Neutrophil (primary cell): Measurements from ENCODE around the gene RB1.
A peak's percentile ranks its signal among the peaks of the same experiment; 100 is the strongest.

Experiments
- H3K27ac ChIP-seq: fragments of 200-600 bp; sonication (generic); 2 replicates; pipeline ENCODE4 v1.5.1; 2016; ENCODE audit warnings: mild to moderate bottlenecking, moderate library complexity
- H3K27me3 ChIP-seq: fragments of 200-600 bp; sonication (generic); 2 replicates; pipeline ENCODE4 v1.6.0; 2016; ENCODE audit warnings: mild to moderate bottlenecking
- H3K36me3 ChIP-seq: fragments of 200-600 bp; sonication (generic); 2 replicates; pipeline ENCODE4 v1.5.1; 2017
- H3K4me1 ChIP-seq, 2 experiments: fragments of 200-600 bp in 1 of 2; sonication (generic) in 1 of 2; 1 replicate in 1 of 2; 2 replicates in 1 of 2; pipeline versions ENCODE4 v1.5.1 to v1.6.1; 2013 to 2016; ENCODE audit warnings: low read depth in 1 of 2, low read length in 1 of 2, mild to moderate bottlenecking in 1 of 2, moderate library complexity in 1 of 2; ENCODE audit not compliant: control insufficient read depth in 1 of 2, insufficient read depth in 1 of 2
- H3K4me3 ChIP-seq, 2 experiments: fragments of 200-600 bp in 1 of 2; sonication (generic) in 1 of 2; 1 replicate in 1 of 2; 2 replicates in 1 of 2; pipeline ENCODE4 v1.5.1; 2013 to 2016; ENCODE audit warnings: low read depth in 1 of 2, low read length in 1 of 2, mild to moderate bottlenecking in 1 of 2, moderate library complexity in 1 of 2
- H3K9me3 ChIP-seq: fragments of 200-600 bp; sonication (generic); 2 replicates; pipeline ENCODE4 v1.5.1; 2016
- CTCF ChIP-seq: fragments of 200-600 bp; sonication (generic); IDR thresholded peaks from 2 replicates; pipeline ENCODE4 v1.5.1; 2016; ENCODE audit warnings: antibody characterized with exemption

RB1 gene

GRCh38 chr13:48488995-48489394 lies 185.4 kb downstream of the RB1 start:
- Histone ChIP-seq H3K36me3 (peaks cover 20% of the 10 kb centered on the region), H3K4me1 (peaks cover 30 to 32% of the 10 kb centered on the region in 2 experiments), H3K27ac (no peak overlapping the region), H3K27me3 (no peaks in the 10 kb centered on the region), H3K9me3 (no peaks in the 10 kb centered on the region), H3K4me3 (no peak overlapping the region)
- no peak for TF ChIP-seq CTCF

GRCh38 chr13:48489666-48490065 lies 186.1 kb downstream of the RB1 start:
- no peak for TF ChIP-seq CTCF
- peaks cover 30 to 32% of the 10 kb centered on the region in 2 experiments for H3K4me1 ChIP-seq
- peaks cover 25% of the 10 kb centered on the region for H3K36me3 ChIP-seq
- H3K4me3 ChIP-seq, result no peak overlapping the region
- no peaks in the 10 kb centered on the region for H3K27me3 ChIP-seq
- no peak overlapping the region for H3K27ac ChIP-seq
- no peaks in the 10 kb centered on the region for H3K9me3 ChIP-seq

- TF ChIP-seq CTCF, result no peak
- Histone ChIP-seq H3K4me3 (no peak overlapping the region), H3K27ac (no peak overlapping the region), H3K27me3 (no peaks in the 10 kb centered on the region), H3K36me3 (peaks cover 26% of the 10 kb centered on the region), H3K9me3 (no peaks in the 10 kb centered on the region), H3K4me1 (peaks cover 30 to 32% of the 10 kb centered on the region in 2 experiments)
Measured at GRCh38 chr13:48490241-48490640, 186.7 kb downstream of the RB1 start.

- Histone ChIP-seq H3K9me3 (no peaks in the 10 kb centered on the region), H3K4me3 (peak overlapping the region; percentile 56 to 60), H3K27ac (peak overlapping the region; percentile 87), H3K36me3 (peaks cover 32% of the 10 kb centered on the region), H3K27me3 (no peaks in the 10 kb centered on the region), H3K4me1 (peaks cover 30 to 32% of the 10 kb centered on the region in 2 experiments)
- no peak for TF ChIP-seq CTCF
Measured at GRCh38 chr13:48491423-48492095, 188.0 kb downstream of the RB1 start.

GRCh38 chr13:48492096-48492440 lies 188.5 kb downstream of the RB1 start:
- Histone ChIP-seq H3K27me3 (no peaks in the 10 kb centered on the region), H3K27ac (peak overlapping the region; percentile 87), H3K4me3 (peak overlapping the region; percentile 56 to 60), H3K36me3 (peaks cover 33% of the 10 kb centered on the region), H3K4me1 (peaks cover 30 to 32% of the 10 kb centered on the region in 2 experiments), H3K9me3 (no peaks in the 10 kb centered on the region)
- TF ChIP-seq CTCF, result no peak
